Kidney epithelial cell (primary cell): ENCODE data around the gene CALN1. TPM values are rescaled to one million over a fixed set of nuclear protein-coding genes. Genes with fewer than 3 reads are reported as not detected.
"Not testable (repeated sequence)": the region's sequence is repeated elsewhere in the genome, so short reads cannot be mapped to it uniquely, and the experiment has no call there.

Source experiments
- DNase-seq: peaks from one replicate; pipeline ENCODE4 v3.0.0-alpha.2; 2010; ENCODE audit warnings: low read depth
- H3K27me3 ChIP-seq: 2 replicates; pipeline ENCODE4 v1.6.0; 2011; ENCODE audit warnings: low read length; ENCODE audit not compliant: control insufficient read depth, insufficient read depth
- H3K36me3 ChIP-seq: 2 replicates; pipeline ENCODE4 v1.5.1; 2011; ENCODE audit warnings: low read length; ENCODE audit not compliant: control insufficient read depth, insufficient read depth
- H3K4me3 ChIP-seq: 2 replicates; pipeline ENCODE4 v1.5.1; 2011; ENCODE audit warnings: low read depth, mild to moderate bottlenecking, control low read depth, low read length
- total RNA-seq: library from RNA; depleted of rRNA; stranded (reverse); fragments of >200 nt; gene quantifications from 2 replicates; pipeline ENCODE4 v1.2.3, GENCODE V29; 2015
- TF ChIP-seq, protein P1 (sequence below): IDR thresholded peaks from 2 replicates; pipeline ENCODE4 v1.5.1; 2011; ENCODE audit warnings: mild to moderate bottlenecking, moderate library complexity, low read length, control low read depth, inconsistent platforms; ENCODE audit not compliant: insufficient read depth, poor library complexity, severe bottlenecking

The CALN1 gene
- total RNA-seq, 1 donor from 2014 or later: not detected

DNA sequence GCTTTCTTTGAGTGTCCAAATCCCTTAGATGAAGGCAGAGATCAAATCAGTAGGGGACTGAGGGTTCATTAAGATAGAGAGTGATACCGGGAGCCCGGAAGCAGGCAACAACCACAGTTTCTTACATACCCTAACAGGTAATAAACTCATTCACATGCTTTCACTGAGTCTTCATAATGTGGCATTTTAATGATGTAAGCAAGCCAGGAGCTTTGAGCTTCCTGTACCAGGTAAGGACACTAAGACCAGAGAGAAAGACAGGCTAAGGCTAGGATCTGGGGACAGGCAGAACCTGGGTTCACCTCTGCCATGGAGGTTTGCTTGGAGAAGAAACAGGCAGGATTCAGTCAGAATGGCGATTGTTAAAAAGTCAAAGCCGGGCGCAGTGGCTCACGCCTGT lies 661.8 kb downstream of the CALN1 start:
- no peak for DNase-seq
- H3K27me3 ChIP-seq: peaks cover 6% of the 10 kb centered on the region
- no peak overlapping the region for H3K4me3 ChIP-seq
- TF ChIP-seq, protein P1, sequence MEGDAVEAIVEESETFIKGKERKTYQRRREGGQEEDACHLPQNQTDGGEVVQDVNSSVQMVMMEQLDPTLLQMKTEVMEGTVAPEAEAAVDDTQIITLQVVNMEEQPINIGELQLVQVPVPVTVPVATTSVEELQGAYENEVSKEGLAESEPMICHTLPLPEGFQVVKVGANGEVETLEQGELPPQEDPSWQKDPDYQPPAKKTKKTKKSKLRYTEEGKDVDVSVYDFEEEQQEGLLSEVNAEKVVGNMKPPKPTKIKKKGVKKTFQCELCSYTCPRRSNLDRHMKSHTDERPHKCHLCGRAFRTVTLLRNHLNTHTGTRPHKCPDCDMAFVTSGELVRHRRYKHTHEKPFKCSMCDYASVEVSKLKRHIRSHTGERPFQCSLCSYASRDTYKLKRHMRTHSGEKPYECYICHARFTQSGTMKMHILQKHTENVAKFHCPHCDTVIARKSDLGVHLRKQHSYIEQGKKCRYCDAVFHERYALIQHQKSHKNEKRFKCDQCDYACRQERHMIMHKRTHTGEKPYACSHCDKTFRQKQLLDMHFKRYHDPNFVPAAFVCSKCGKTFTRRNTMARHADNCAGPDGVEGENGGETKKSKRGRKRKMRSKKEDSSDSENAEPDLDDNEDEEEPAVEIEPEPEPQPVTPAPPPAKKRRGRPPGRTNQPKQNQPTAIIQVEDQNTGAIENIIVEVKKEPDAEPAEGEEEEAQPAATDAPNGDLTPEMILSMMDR: no peak
- H3K36me3 ChIP-seq: no peaks in the 10 kb centered on the region

GRCh38 chr7:71746006-71746405 lies 666.1 kb downstream of the CALN1 start:
- no peak for DNase-seq
- H3K27me3 ChIP-seq: no peaks in the 10 kb centered on the region
- no peak overlapping the region for H3K4me3 ChIP-seq
- TF ChIP-seq, protein P1: no peak
- no peaks in the 10 kb centered on the region for H3K36me3 ChIP-seq

DNA sequence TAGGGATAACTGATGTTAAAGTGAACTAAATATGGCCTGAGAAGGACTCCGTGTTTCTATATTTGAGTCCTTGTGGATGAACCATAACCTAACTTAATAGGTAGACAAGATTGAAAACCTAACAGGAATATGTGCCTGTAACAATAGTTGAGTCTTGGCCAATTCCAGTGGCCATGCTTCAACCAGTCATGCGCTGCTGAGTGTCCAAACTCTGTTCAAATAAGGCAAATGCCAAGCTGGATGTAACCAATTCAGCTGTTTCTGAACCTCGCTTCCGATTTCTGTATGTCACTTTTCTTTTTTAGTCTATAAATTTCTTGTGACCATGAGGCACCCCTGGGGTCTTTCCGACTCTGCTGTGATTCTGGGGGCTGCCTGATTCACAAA lies 672.0 kb downstream of the CALN1 start:
- TF ChIP-seq, protein P1: no peak
- no peaks in the 10 kb centered on the region for H3K27me3 ChIP-seq
- H3K36me3 ChIP-seq: no peaks in the 10 kb centered on the region
- DNase-seq: no peak
- no peak overlapping the region for H3K4me3 ChIP-seq

DNA sequence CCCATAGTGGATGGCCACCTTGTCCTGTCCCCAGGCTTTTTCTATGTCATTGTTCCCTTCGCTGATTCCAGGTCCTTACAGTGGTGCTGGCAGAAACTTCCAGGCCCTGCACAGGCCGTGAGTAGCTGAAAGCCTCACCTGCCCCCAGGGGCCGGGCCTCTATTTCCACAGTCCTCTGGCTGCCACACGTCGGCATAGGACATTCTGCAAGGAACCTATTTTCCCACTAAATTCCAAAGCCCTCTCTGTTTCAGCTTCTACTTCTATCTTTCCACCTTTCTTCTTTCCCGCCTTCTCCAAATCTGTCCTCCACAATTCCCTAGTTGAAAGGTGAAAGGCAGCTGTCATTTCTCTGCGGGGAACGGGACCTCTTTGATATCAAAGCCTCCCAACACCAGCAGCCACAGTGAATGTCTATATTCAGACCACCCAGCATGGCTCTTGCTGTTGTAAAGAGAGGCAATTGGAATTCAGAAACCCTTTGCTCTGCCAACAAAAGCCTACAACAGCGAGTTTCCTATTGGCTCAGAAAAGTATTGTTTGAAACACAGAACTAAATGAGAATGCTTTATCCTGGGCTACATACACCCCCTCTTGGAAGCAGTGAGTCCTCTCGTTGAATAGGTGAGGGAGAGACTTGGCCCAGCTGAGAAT lies 672.5 kb downstream of the CALN1 start:
- TF ChIP-seq, protein P1: no peak
- Histone ChIP-seq H3K36me3 (no peaks in the 10 kb centered on the region), H3K4me3 (no peak overlapping the region), H3K27me3 (no peaks in the 10 kb centered on the region)
- no peak for DNase-seq

DNA sequence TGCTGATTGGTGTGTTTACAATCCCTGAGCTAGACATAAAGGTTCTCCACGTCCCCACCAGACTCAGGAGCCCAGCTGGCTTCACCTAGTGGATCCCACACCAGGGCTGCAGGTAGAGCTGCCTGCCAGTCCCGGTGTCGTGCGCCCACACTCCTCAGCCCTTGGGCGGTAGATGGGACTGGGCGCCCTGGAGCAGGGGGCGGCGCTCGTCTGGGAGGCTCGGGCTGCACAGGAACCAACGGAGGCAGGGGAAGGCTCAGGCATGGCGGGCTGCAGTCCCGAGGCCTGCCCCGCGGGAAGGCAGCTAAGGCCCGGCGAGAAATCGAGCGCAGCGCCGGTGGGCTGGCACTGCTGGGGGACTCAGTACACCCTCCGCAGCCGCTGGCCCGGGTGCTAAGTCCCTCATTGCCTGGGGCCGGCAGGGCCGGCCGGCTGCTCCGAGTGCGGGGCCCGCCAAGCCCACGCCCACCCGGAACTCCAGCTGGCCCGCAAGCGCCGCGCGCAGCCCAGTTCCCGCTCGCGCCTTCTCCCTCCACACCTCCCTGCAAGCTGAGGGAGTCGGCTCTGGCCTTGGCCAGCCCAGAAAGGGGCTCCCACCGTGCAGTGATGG lies 674.1 kb downstream of the CALN1 start:
- DNase-seq, H3K27me3 ChIP-seq, H3K36me3 ChIP-seq, H3K4me3 ChIP-seq: not testable (repeated sequence)

- no peaks in the 10 kb centered on the region for H3K36me3 ChIP-seq
- TF ChIP-seq, protein P1: peak; percentile 75
- no peaks in the 10 kb centered on the region for H3K27me3 ChIP-seq
- DNase-seq: peak; percentile 5
- no peak overlapping the region for H3K4me3 ChIP-seq
These were observed 676.1 kb downstream of the CALN1 start for GRCh38 chr7:71735961-71736556.
